Activated T-helper 9 cell treated with anti-CD3 and anti-CD28 coated beads, Interleukin-2, amount 50 U/mL, for 16 hours (primary cell): ENCODE measurements around the gene CERCAM.

ENCODE experiments used
- DNase-seq: peaks from one replicate; pipeline ENCODE4 v3.0.0-alpha.2; 2020; ENCODE audit warnings: low read depth

The CERCAM gene

DNA sequence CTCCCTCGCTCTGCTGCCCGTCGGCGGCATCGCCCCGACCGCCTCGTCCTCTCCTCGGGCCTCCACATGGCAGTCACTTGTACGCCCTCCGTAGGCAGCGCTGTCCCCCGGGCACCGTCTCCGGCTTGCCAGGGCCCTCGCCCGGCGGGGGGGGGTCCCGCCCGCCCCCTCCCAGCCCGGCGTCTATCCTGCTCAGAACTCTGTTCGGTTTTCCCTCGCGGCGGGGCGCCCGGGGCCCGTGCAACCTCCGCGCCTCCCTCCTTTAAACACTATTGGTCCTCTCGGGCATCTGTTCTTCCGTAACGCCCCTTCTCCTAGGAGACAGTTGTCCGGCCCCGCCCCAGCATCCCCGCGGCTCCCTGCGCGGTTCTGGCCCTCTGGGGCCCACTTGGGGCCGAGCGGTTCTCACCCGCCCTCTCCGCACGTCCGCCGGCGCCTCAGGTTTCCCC is 36.0 kb downstream of the CERCAM start:
- peak; percentile 50 for DNase-seq

DNA sequence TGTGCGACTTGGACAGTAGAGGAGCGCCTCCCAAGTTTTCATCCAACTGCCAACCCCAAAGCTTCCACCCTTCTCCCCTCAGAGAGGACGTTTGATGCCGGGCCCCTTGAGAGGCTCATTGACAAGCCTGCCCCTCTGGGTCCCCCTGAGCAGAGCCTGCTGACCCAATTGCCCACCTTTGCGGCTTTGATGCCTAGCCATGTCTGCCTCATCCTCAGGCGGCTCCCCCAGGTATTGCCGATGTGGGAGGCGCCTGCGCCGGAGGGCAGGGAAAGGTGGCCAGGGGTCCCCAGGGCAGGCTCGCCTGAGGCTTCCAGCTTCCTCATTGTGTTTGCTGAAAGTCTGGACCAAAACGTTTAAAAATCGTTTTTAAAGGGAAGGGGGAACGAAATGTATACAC is 36.5 kb downstream of the CERCAM start:
- no peak for DNase-seq

DNA sequence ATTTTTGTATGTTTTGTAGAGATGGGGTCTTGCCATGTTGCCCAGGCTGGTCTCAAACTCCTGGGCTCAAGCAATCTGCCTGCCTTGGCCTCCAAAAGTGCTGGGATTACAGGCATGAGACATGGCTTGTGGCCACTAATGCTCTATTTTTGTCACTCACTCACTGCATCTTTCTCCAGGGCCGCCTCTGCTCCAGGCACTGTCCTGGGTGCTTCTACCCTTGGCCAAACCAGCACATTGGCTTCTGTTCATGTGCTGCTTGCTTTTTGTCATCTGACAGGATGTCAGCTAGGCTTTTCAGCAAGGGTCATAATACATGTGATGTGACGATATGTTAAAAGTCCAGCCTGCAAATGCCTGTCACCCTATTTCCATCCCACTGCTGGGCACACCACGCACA is 38.4 kb downstream of the CERCAM start:
- DNase-seq: no peak

DNA sequence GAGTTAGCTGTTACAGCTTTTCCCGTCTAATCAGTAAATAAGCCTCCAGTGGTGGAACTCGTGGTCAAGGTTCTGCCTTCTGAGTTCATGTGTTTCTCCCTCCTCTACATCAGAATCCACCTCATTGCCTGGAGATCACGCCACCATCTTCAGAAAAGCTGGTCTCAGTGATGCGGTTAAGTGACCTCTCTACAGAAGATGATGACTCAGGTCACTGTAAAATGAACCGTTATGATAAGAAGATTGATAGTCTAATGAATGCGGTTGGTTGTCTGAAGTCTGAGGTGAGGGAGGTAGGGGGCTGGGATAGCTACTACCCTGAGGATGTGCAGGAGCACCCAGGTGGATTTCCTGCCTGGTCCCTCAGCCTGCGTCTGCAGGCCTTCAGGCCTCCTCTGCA is 48.4 kb downstream of the CERCAM start:
- DNase-seq: no peak

DNA sequence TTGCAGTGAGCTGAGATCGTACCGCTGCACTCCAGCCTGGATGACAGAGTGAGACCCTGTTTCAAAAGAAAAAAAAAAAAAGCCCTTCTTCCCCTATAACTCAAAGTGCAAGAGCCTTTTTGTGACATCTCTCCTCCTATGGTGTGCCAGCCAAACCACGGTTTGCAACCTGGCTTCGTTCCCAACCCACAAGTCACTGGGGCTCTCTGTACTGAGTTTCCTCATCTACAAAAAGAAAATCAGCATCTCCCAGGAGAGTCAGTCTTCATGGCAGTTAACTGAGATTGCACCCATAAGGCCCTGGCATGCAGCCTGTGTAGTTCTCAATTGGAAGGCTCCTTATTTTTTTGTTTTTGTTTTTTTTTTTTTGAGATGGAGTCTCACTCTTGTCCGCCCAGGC is 49.9 kb downstream of the CERCAM start:
- no peak for DNase-seq

DNA sequence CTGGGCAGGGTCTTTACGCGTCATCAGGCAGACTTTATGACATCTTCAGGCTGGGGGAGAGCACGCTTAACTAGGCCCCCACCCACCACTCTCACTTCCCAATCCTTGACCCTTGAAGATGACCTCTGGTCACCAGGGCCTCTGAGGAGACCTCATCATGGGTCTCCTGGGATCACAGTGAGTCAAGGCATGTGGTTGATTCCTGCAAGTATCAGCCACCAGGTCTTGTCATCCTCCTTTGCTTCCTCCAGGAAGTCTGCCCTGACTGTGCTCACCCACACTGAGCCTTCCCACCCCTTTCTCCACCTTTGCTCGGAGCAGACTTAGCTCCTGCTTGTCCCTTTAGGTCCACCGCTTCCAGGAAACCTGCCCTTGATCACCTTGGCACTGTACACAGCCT is 52.4 kb downstream of the CERCAM start:
- no peak for DNase-seq

DNA sequence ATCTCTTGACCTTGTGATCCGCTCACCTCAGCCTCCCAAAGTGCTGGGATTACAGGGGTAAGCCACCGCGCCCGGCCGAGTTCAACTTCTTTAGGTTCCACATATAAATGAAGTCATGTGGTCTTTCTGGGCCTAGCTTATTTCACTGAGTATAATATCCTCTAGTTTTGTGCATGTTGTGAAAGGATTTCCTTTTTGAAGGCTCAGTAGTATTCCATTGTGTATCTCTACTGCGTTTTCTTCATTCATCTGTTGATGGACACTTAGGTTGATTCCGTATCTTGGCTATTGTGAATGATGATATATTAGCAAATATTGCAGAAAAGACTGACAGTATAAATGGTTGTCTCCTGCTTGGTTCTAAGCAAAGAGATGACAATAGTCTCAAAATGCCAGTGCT is 55.2 kb downstream of the CERCAM start:
- no peak for DNase-seq

DNA sequence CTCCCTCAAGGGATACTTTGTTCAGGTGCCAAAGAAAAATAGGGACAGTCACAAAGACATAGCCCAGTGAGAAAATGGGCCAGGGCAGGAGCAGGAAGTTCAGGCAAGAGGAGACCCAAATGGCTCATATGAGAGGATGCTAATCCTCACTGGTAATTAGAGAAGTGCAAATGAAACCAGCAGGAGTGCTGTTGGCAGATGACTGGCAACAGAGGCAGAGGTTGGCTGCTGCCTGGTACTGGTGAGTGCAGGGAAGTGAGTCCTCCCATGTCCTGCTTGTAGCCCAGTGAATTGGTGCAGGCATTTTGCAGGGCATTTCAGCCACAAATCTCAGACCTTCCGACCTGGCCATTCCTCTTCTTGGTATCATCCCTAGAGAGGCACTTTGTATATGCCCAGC is 58.6 kb downstream of the CERCAM start:
- DNase-seq: no peak

DNA sequence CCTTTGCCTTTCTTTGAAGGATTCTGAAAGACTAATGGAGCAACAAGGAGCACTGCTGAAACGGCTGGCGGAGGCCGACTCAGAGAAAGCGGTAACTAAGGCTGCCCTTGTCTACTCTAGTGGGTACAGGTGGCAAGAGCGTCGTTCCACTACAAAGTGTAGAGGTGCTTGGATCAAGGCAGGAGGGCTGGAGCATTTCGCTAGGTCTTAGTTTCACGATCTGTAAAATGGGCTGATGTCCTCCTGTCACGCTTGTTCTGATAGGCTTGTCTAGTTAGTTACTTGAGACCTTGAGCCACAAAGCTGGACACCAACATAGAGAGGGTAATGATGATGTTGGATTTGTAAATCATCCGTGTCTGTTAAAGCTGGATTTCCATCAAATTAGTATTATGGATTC is 60.9 kb downstream of the CERCAM start:
- DNase-seq: no peak

DNA sequence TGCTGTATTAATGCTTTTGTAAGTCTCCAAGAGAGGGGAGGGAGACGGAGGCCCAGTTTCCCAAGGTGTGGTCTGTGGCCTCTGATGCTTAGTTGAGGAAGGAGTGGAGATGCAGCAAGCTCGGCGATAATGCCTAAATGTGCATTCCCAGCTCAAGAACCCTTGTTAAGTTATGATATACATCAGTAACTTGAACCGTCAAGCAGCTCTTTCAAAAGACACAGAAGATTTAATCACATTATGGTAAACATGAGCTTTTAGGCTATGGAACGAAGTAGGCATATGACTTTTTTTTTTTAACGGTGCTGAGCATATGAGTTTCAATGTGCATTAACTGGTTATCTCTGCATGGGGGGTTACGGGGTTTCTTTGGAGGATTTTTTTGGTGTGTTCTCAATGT is 61.5 kb downstream of the CERCAM start:
- DNase-seq: no peak

DNA sequence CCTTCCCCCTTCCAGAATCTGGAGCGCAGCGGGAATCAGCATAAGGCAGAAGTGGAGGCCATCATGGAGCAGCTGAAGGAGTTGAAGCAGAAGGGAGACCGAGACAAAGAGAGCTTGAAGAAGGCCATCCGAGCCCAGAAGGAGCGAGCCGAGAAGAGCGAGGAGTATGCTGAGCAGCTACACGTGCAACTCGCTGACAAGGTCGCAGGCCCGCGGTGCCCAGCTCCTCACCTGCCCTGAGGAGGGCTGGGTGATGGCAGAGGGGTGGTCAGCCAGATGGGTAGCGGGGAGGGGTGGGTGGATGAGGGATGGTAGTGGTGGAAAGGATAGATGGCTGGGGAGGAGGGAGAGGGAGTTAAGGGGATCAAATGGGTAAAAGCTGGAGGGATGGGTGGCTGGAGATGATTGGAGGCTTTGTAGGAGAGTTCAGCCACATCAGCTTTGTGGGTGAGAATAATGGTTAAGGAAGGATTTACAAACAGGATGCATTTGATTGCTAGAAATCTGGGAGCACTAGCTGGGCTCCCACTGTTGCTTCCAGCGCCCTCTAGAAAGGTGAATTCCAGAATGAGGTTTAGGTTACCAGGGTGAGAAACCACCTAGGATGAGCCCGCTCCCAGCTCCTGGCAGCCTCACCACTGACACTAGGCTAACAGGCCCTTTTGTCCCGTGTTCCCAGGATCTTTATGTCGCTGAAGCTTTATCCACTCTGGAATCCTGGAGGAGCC is 64.2 kb downstream of the CERCAM start:
- DNase-seq: no peak

DNA sequence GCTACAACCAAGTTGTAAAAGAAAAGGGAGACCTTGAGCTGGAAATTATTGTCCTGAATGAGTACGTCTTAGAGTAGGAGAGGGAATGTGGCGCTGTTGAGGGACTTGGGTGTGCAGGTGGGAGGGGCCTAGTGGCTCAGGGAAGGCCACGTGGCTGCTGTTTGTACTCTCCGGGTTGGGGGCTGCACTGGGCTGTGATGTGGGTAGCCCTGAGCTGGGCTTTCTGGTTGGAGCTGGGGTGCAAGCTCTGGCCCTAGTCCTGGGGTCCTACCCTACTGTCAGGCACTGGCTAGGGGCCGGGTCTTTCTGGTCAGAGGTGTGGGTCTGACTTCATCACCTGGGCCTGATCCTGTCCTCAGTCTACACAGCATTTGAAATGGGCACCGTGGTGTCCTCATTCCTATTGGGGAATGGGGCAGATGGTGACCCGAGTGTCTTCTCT is 64.8 kb downstream of the CERCAM start:
- DNase-seq: no peak

DNA sequence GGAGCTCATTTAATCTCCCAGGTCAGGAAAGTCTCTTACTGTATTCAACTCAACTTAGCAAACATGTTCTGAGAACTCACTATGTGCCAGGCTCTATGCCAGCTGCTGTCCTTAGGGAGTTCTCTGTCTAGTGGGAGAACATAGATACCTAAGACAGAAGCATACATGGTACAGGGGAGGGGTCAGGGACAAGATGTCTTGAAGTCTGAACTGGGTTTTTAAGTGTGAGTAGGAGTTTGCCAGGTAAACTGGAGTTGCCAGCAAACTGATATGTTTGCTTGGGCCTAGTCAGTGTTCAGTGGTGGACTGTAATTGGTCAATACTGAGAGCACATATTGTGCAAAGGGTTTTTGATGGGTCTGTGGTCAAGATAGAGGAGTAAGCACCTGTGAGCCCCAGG is 65.5 kb downstream of the CERCAM start:
- no peak for DNase-seq
